GM18508 (cell line): Measurements from ENCODE around the gene MNX1.

Source experiments
- ATAC-seq: cut with Tn5 transposase; IDR thresholded peaks from one replicate; pipeline ENCODE4 v1.9.1; 2021; ENCODE audit warnings: moderate number of reproducible peaks; ENCODE audit not compliant: insufficient read depth, unreplicated experiment

The MNX1 gene

DNA sequence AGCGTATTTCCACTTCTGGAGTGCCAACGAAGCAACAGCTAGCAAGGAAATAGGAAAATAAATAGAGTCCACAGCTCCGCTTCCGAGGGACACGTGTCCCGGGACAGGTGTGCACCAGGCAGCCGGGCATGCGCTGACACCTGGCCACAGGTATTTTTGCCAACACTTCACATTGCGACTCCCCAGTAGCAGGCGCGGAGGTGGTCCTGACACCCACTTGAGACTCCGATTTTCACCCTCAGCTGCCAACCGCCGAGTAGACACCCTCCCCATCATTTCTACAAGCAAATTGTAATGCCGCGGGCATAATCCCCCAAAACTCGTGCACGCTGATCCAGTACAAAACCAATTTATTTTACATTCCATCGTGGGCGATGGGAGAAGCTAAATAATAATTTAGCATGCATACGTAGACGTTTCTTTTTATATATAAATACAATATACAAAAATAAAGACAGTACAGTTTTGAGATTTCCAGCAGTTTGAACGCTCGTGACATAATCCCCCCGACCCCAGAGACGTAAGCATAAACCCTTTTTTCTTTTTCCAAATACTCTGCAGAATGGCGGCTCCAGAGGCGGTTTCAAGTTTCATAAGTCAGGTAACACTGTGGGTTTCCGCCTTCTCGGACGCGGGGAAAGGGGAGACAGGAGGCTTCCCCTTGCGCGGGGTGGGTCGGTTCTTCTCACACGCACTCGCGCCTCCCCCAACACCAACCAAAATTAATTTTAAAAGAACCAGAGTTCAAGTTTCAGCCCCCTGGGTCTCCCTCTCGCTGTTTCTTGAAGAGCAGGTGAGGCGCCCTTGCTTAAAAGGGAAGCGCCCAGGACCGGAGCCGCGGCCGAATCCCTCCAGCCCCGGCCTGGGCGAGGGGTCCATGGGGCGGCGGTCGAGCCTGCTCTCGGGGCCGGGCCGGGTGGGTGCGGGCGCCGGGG lies 5.7 kb downstream of the MNX1 start:
- no peak for ATAC-seq

- no peak for ATAC-seq
Observed at GRCh38 chr7:157003756-157004520, 6.5 kb downstream of the MNX1 start.

DNA sequence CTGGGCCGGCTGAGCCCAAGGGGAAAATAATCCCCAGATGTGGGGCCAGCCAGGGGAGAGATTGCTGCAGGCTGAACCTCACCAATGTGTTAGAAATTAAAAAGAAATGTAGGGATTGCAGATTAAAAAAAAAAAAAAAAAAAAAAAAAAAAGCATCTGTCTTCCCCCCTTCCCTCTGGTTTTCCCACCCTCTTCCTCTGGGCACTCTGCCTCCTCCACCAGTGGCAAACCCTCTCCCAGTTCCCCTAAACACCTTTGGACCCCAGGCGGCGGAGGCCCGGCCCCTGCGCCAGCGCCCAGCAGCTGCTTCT lies 7.1 kb downstream of the MNX1 start:
- no peak for ATAC-seq

DNA sequence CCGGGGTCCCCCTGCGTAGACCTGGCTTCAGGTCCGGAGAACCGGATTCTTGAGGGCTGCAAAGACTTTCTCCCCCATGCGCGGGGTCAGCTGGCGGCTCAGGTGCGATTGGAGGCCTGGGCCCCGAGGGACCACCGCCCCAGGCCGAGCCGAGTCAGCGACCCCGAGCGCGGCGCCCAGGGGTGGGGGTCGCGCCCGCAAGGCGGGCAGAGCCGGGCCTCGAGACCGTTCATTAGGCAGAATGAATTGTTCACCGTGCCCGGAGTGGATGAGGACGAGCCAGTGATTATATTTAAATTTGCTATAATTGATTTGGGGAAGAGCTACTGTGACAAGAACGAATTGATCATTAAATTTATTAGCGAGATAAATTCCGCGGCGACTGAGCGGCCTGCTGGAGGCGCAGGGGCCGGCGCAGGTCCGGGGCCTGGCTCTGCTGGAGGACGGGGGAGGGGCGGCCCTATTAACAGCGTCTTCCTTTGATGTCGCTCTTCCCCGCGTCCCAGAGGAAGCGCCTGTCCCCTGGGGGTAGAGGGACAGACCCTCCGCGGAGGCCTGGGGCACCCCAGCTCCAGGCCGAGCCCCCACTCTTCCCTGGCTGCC lies 7.5 kb downstream of the MNX1 start:
- no peak for ATAC-seq

DNA sequence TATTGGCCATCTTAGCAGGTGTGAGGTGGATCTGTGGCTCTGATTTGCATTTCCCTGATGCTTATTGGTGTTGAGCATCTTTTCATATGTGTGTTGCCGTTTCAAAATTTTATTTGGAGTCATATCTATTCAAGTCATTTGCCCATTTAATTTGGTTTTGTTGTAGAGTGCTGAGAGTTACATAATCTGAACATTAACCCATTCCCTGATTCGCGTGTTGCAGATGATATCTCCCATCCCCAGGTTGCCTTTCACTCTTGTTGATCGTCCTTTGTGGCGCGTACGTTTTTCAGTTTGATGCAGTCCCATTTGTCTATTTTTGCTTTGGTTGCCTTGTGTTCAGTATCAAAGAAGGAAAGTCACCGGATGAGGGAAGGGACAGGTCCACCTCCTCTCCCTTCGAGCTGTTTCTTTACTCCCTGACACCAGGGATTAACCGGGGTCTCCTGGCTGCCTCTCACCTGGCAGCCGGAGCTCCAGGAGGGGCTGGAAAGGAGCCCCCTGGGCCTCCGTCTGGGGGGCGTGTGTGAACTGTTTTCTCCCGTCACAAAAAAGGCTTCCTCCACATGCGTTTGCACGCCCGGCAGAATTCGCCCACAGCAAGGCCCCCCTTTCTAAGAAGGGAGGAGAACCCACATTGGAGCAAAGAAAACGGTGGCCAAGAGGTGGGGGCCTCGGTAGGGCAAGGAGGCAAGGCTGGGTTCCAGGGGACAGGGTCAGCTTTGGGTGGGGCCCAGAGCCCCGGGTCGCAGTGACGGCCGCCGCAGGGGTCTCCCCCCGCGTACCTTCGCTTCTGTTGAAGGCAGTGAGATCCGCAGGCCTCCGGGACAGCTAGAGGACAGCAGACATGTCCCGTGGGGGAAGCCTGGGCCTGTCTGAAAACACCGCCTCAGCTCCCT lies 8.3 kb downstream of the MNX1 start:
- ATAC-seq, result no peak

DNA sequence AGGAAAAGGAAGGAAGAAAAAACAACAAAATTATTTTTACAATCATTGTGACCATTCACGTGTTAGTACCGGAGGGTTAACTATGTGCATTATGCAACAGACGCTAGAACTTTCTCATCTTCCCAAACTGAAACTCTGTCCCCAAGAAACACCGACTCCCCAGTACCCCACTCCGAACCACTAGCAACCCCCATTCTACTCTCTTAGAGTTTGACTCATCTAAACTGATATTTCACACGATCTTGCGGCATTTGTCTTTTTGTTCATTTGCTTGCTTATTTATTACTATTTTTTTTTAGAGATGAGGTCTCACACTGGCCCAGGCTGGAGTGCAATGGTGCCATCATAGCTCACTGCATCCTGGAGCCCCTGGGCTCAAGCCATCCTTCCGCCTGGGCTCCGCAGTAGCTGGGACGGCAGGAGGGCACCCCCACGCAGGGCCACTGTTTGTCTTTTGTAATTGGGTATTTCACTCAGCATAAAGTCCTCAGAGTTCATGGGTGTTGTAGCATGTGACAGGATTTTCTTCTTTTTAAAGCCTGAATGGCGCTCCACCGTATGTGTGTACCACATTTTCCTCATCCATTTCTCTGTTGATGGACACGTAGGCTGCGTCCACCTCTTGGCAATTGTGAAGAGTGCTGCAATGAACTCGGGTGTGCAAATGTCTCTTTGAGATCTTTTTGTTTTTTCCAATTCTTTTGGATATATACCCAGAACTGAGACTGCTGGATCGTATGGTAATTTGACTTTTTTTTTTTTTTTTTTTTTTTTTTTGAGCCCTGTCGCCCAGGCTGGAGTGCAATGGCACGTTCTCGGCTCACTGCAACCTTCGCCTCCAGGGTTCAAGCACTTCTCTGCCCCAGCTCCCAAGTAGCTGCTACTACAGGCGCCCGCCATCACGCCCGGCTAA lies 9.5 kb downstream of the MNX1 start:
- no peak for ATAC-seq

DNA sequence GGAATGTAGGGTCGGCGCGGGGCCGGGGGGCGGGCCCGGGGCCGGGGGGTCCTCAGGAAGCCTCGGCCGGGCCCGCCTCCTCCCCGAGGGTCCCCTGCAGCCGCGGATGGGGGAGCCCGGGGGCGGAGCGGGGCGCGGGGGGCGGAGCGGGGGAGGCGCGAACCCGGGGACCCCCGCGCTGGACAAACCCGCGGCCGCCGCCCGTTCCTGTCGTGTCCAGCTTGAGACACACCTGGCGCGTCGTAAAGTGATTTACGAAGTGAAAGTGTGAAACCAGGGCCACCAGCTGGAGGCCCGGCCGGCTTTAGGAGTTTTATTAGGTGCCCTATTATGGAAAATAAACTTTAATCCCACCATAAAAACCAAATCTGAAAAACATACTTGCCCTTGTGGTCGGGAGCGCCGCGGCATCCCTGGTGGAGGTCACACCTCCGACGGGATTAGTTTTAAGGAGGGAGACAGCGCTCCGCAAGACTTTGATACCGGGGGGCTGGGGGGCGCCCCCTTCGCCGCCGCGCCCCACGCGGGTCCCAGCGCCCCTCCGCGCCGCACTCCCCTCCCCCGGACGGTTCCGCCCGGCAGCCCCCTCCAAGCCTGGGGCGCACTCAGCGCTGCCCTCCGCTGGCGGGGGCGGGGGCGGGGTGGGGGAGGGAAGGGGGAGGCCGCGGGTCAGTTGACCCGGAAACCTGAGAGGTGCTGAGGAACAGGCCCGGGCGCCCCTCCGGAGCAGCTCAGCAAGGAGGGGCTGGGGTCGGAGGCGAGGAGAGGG lies 10.3 kb downstream of the MNX1 start:
- ATAC-seq, result no peak

DNA sequence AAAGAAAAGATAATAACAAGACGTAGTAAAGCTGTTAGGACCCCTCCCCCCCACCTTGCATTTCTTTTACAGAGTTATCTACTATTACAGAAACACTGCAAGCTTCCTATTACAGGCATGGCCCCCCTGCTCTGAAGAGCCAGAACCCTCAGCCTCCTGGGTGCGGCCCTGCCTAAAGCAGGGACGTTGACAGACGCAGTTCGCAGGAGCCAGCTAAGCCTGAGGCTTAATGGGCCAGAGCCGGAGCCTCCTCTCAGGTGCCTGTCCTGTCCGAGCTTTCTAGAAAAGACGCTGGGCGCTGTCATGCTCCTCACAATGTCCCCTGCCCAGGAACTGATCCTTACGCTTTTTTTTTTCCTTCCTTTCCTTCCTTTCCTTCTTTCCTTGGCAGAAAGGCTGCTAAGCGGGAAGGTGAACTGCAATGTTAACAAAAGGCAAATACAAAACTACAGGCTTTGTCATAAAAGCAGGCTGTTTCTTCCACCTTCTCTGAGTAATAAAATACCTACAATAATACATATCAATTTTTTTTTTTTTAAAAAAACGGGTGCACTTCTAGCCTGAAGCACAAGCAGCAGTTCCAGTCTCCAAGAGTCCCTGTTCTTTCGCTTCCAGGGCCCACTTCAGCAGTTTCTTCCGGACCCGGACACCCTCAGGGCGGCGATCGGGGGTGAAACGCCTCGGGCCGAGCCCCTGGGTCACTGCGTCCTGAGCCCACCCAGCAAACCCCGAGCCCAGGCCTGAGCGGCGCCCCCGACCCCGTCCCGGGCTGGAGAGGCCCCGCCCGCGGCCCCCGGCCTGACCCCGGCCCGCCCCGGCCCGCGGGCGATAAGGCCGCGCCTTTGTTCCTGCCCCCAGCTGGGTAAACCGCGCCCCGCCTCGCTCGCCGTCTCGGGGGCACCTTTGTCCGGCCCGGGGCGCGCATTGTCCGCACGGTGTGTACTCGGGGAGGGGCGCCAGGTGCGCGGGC lies 11.2 kb downstream of the MNX1 start:
- ATAC-seq, result no peak

GRCh38 chr7:156994417-156994816 lies 16.0 kb downstream of the MNX1 start:
- no peak for ATAC-seq

DNA sequence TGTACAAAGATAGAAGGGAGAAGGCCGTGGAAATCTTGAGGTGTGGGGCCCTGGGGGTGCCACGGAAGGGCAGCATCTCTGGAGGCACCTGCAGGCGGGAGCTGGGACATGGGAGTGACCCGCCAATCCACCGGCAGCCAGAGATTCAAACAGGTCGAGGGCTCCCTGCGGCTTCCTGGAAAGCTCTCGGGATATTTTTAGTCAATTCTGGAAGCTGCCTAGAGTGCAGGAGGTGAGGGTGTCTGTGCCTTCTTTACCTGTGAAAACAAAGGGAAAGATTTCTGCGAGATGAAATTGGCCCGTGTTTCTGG lies 16.6 kb downstream of the MNX1 start:
- ATAC-seq, result no peak

- no peak for ATAC-seq
Observed at GRCh38 chr7:156993021-156993924, 17.2 kb downstream of the MNX1 start.

- no peak for ATAC-seq
Observed at GRCh38 chr7:156989766-156990535, 20.5 kb downstream of the MNX1 start.

DNA sequence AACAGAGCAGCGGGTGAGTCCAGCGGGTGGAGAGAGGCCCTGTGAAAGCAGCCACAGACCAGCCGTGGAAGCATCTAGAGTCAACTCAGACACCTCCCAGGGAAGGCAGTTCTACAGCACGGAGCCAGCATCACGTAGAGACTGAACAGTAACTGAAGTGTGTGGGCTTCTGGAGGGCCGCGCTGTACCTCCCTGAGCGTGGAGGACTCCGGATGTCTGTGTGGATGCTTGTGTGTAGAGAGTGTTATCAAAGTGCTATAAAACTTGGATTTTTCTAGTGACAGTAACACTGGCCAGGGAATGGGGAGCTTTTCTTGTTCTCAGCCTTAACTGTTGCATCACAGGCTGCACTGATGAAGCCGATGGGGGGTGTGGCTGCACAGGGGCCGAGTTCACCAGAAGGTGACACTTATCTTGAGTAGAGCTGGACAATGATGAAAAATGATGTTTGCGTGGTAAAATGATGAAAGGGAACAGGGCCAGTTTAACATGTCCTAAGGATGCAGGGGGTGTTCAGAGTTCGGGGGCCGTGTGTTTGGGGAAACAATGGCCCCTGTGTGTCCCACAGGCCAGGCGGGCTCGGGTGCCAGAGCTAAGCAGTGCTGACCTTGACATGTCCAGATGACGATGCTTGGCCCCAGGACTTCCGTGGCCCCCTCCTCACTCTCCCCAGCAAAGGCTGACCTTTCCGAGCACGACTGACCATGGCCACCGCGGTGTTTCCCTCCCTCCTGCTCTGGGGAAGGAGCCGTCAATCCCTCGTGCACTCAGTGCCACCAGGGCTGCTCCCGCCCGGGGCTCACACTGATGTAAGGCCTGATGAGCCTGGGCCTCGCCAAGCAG lies 21.9 kb downstream of the MNX1 start:
- no peak for ATAC-seq

- ATAC-seq, result no peak
Observed at GRCh38 chr7:156986378-156986777, 24.1 kb downstream of the MNX1 start.
